Nephron (organoid): ENCODE data around the gene PABPN1L.

ENCODE experiments used
- H3K27ac Mint-ChIP-seq, 3 experiments: 2 replicates each; pipeline ENCODE4 v1.8.0; 2020; ENCODE audit warnings: mixed read lengths in 3 of 3, mild to moderate bottlenecking in 2 of 3, moderate library complexity in 1 of 3
- H3K27me3 Mint-ChIP-seq: 2 replicates; pipeline ENCODE4 v1.8.0; 2021; ENCODE audit warnings: low read depth, mild to moderate bottlenecking, moderate library complexity, mixed read lengths
- H3K36me3 Mint-ChIP-seq: 2 replicates; pipeline ENCODE4 v1.8.0; 2020; ENCODE audit warnings: low read depth, mixed read lengths
- H3K4me1 Mint-ChIP-seq: 2 replicates; pipeline ENCODE4 v1.8.0; 2020; ENCODE audit warnings: mixed read lengths
- H3K4me3 Mint-ChIP-seq, 3 experiments: 2 replicates each; pipeline ENCODE4 v1.8.0; 2020; ENCODE audit warnings: mild to moderate bottlenecking in 3 of 3, mixed read lengths in 3 of 3, moderate library complexity in 2 of 3
- H3K9me3 Mint-ChIP-seq: 2 replicates; pipeline ENCODE4 v1.8.0; 2020; ENCODE audit warnings: mixed read lengths
- CTCF ChIP-seq, 3 experiments: fragments of 200-600 bp; sonication (generic); IDR thresholded peaks; one replicate each; pipeline ENCODE4 v1.5.0; 2021; ENCODE audit warnings: antibody characterized with exemption in 3 of 3; ENCODE audit not compliant: unreplicated experiment in 3 of 3

PABPN1L gene

DNA sequence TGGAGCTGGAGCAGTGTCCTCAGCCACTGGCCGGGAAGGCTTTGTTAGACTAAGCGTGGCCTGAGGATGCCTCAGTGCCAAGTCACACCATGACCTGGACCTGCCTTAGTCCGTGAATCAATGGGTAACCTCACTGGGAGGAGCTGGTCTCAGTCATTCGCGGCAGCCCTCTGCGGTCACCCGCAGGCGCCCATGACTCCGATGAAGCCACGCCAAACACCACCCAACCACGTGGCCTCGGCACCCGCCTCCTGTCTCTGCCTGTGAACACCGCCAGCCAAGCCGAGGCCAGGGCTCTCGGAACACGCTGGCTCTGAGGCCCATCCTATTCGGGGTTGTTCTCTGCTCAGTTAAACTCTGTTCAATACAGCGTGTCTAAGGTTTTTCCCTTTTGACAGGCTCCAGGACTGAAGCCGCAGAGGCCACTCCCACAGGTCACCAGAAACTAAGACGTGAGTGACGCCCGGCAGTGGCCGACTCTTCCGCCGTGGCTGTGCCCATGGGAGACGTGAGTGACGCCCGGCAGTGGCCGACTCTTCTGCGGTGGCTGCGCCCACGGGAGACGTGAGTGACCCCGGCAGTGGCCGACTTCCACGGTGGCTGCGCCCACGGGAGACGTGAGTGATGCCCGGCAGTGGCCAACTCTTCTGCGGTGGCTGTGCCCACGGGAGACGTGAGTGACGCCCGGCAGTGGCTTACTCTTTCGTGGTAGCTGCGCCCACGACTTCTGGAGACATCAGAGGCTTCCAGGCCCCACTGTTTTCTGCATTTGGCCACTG, 16.8 kb upstream of the PABPN1L start:
- Mint-ChIP-seq H3K4me3 (peak overlapping the region in 1 of 3 experiments; percentile 42), H3K27me3 (peaks cover 13% of the 10 kb centered on the region), H3K4me1 (peaks cover 26% of the 10 kb centered on the region), H3K9me3 (no peaks in the 10 kb centered on the region), H3K36me3 (no peaks in the 10 kb centered on the region), H3K27ac (peak overlapping the region in 2 of 3 experiments; percentile 33 to 48)
- TF ChIP-seq CTCF (IDR thresholded peaks at IDR 0.05; ENCODE audit: unreplicated experiment in 3 of 3): no peak

DNA sequence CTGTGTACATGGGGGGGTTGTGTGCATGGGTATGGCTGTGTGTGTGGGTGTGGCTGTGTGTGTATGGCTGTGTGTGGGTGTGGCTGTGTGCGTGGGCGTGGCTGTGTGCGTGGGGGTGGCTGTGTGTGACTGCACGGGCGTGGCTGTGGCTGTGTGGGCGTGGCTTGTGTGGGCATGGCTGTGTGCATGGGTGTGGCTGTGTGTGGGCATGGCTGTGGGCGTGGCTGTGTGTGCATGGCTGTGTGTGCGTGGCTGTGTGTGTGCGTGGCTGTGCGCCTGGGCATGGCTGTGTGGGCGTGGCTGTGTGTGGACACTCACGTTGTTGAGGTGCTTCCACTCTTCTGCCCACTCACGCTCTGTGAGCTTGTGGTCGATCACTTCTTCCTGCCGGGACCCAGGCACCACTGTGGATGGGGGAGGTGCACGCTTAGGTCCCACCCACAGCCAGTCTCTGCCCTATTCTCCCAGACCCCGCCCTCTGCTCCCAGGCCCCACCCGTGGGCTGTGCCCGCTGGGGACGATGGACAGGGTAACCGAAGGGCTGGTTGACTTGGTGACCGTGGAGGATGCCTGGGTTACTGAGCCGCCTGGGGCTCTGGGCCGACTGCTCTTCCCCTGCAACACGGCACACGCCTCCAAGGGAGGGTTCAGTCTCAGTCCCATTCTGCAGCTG, 16.0 kb upstream of the PABPN1L start:
- peaks cover 13% of the 10 kb centered on the region for H3K27me3 Mint-ChIP-seq
- peaks cover 26% of the 10 kb centered on the region for H3K4me1 Mint-ChIP-seq
- no peaks in the 10 kb centered on the region for H3K36me3 Mint-ChIP-seq
- H3K4me3 Mint-ChIP-seq: peak overlapping the region in 1 of 3 experiments; percentile 27
- H3K27ac Mint-ChIP-seq: peak overlapping the region in 1 of 3 experiments; percentile 62
- no peak for TF ChIP-seq CTCF (IDR thresholded peaks at IDR 0.05; ENCODE audit: unreplicated experiment in 3 of 3)
- no peaks in the 10 kb centered on the region for H3K9me3 Mint-ChIP-seq

GRCh38 chr16:88881675-88882357, 15.4 kb upstream of the PABPN1L start:
- Mint-ChIP-seq H3K36me3 (no peaks in the 10 kb centered on the region), H3K27me3 (peaks cover 9% of the 10 kb centered on the region), H3K27ac (peak overlapping the region in 1 of 3 experiments; percentile 62), H3K9me3 (no peaks in the 10 kb centered on the region), H3K4me3 (peak overlapping the region in 1 of 3 experiments; percentile 27), H3K4me1 (peaks cover 20% of the 10 kb centered on the region)
- TF ChIP-seq CTCF (IDR thresholded peaks at IDR 0.05; ENCODE audit: unreplicated experiment in 3 of 3): no peak

- Mint-ChIP-seq H3K4me1 (peaks cover 24% of the 10 kb centered on the region), H3K36me3 (no peaks in the 10 kb centered on the region), H3K9me3 (no peaks in the 10 kb centered on the region), H3K4me3 (no peak overlapping the region), H3K27me3 (peaks cover 11% of the 10 kb centered on the region), H3K27ac (no peak overlapping the region)
- no peak for TF ChIP-seq CTCF (IDR thresholded peaks at IDR 0.05; ENCODE audit: unreplicated experiment in 3 of 3)
Measured at GRCh38 chr16:88881007-88881615, 14.7 kb upstream of the PABPN1L start.

DNA sequence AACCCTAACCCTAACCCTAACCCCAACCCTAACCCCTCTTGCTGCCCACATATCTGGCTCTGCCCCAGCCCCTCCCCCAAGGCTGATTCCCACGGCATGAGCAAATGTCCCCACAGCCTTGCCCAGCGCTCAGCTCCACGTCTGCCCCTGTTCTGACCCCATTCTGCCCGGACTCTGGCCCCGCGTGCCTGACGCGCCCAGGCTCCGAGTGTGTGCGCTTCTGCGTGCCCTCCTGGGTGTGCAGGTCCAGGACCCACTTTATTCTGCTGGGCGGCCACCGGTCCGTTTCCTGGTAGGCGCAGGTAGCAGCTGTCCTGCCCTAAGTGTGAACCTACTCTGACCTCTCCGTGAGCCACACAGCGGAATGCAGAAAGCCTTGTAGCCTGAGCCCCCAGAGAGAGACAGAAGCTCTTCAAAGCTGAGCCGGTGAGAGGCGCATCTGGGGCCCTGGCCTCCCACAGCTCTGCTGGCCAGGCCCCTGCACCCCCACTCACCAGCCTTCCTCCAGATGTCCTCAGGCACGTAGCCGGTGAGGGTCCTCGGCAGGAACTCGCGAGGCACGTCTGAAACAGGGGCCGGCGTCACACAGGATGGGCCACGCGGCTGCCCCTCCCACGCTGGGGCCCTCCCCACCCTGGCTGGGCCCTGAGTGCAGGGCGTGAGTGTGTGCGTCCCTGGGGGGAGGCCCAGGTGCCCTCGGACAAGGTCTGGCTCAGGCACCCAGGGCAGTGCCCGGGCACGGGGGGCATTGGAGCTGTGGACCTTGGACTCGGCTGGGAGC, 14.0 kb upstream of the PABPN1L start:
- H3K4me3 Mint-ChIP-seq: peak overlapping the region in 2 of 3 experiments; percentile 27 to 50
- peaks cover 11% of the 10 kb centered on the region for H3K27me3 Mint-ChIP-seq
- H3K9me3 Mint-ChIP-seq: no peaks in the 10 kb centered on the region
- H3K36me3 Mint-ChIP-seq: no peaks in the 10 kb centered on the region
- TF ChIP-seq CTCF (IDR thresholded peaks at IDR 0.05; ENCODE audit: unreplicated experiment in 3 of 3): no peak
- peak overlapping the region in 1 of 3 experiments; percentile 59 for H3K27ac Mint-ChIP-seq
- H3K4me1 Mint-ChIP-seq: peaks cover 29% of the 10 kb centered on the region
